Mucosa of descending colon (tissue), 3 donors: ENCODE measurements around the gene PSPN. TPM values are rescaled to one million over a fixed set of nuclear protein-coding genes. Genes with fewer than 3 reads are reported as not detected.

Source experiments
- ATAC-seq: fragments of 200-7000 bp; cut with Tn5 transposase; one replicate; pipeline ENCODE4 v1.9.1; 2020; ENCODE audit warnings: mild to moderate bottlenecking, moderate library complexity
- DNase-seq, 3 donors: peaks; one replicate each; pipeline ENCODE4 v3.0.0-alpha.2; 2020
- H3K36me3 ChIP-seq: fragments of 200-600 bp; one replicate; pipeline ENCODE4 v1.8.0; 2021; ENCODE audit warnings: low read depth, mild to moderate bottlenecking
- H3K4me1 ChIP-seq: fragments of 200-600 bp; one replicate; pipeline ENCODE4 v1.8.0; 2021; ENCODE audit warnings: low read depth, mild to moderate bottlenecking
- H3K4me3 ChIP-seq: fragments of 200-600 bp; one replicate; pipeline ENCODE4 v1.8.0; 2021; ENCODE audit warnings: mild to moderate bottlenecking
- H3K9me3 ChIP-seq: fragments of 200-600 bp; one replicate; pipeline ENCODE4 v1.8.0; 2021; ENCODE audit warnings: mild to moderate bottlenecking
- CTCF ChIP-seq: fragments of 200-600 bp; IDR thresholded peaks from one replicate; pipeline ENCODE4 v1.8.0; 2022; ENCODE audit warnings: antibody characterized with exemption, mild to moderate bottlenecking
- intact Hi-C, 2 donors: fragments of 100-400 bp; cut with DNase I in 1 of 2; cut with micrococcal nuclease in 1 of 2; formaldehyde crosslinking; loops; one replicate each; pipeline versions ENCODE4 v1.11.0 to v1.11.1; 2022; cut with DNase I, micrococcal nuclease
- total RNA-seq, 3 donors: library from RNA; stranded (reverse); fragmentation: NEBNext Ultra II Directional in 2 of 3; extraction: Animal tissue kit (Norgen Biotek cat#: 25700) in 2 of 3; gene quantifications; one replicate each; pipeline versions ENCODE4 v1.2.1 to v1.2.4, GENCODE V29; 2021 to 2023
- donor health status: DM: no; HTN: no; CAD: no; lungs with moderate emphysema.
- donor health status: DM: no; HTN: no; CAD: no.
- donor health status: DM: no; HTN: yes; CAD: no.

Gene PSPN
- total RNA-seq, 3 donors from 2014 or later = 2.0 to 2.8 (median 2.5) TPM

- DNase-seq = no peak
- H3K36me3 ChIP-seq = peaks cover 25% of the 10 kb centered on the region
- H3K4me3 ChIP-seq = no peak overlapping the region
- H3K4me1 ChIP-seq = no peaks in the 10 kb centered on the region
- no peak for TF ChIP-seq CTCF
- intact Hi-C loops = no loop called here
- H3K9me3 ChIP-seq = no peaks in the 10 kb centered on the region
- ATAC-seq = no peak
Observed at GRCh38 chr19:6414793-6415590, 39.3 kb upstream of the PSPN start.

GRCh38 chr19:6413721-6414643 is 38.2 kb upstream of the PSPN start:
- ATAC-seq (no peak), DNase-seq (no peak)
- no peak overlapping the region for H3K4me3 ChIP-seq
- H3K4me1 ChIP-seq = no peaks in the 10 kb centered on the region
- H3K36me3 ChIP-seq = peaks cover 25% of the 10 kb centered on the region
- intact Hi-C loops = no loop called here
- no peaks in the 10 kb centered on the region for H3K9me3 ChIP-seq
- TF ChIP-seq CTCF = no peak

GRCh38 chr19:6413291-6413690 is 37.6 kb upstream of the PSPN start:
- Histone ChIP-seq H3K36me3 (peaks cover 25% of the 10 kb centered on the region), H3K9me3 (no peaks in the 10 kb centered on the region), H3K4me1 (no peaks in the 10 kb centered on the region), H3K4me3 (no peak overlapping the region)
- intact Hi-C loops = no loop called here
- no peak for DNase-seq
- no peak for TF ChIP-seq CTCF
- ATAC-seq = no peak

GRCh38 chr19:6412447-6413091 is 36.8 kb upstream of the PSPN start:
- Histone ChIP-seq H3K4me3 (no peak overlapping the region), H3K4me1 (no peaks in the 10 kb centered on the region), H3K9me3 (no peaks in the 10 kb centered on the region), H3K36me3 (peaks cover 22% of the 10 kb centered on the region)
- intact Hi-C loops = no loop called here
- DNase-seq = peak in 2 of 3 donors; percentile 79 to 80
- ATAC-seq = peak; percentile 94
- TF ChIP-seq CTCF = peak; percentile 66

GRCh38 chr19:6412061-6412446 is 36.3 kb upstream of the PSPN start:
- Histone ChIP-seq H3K36me3 (peaks cover 16% of the 10 kb centered on the region), H3K4me1 (no peaks in the 10 kb centered on the region), H3K9me3 (no peaks in the 10 kb centered on the region), H3K4me3 (no peak overlapping the region)
- no peak for DNase-seq
- intact Hi-C loops = no loop called here
- ATAC-seq = peak; percentile 12
- TF ChIP-seq CTCF = no peak
